Body of pancreas (tissue), 4 donors: ENCODE data around the gene PCDHGC3.

Experiments used
- POLR2A ChIP-seq, 3 donors: fragments of 450-650 bp; IDR thresholded peaks; one replicate each; pipeline ENCODE4 v1.6.1; 2016; ENCODE audit warnings: antibody characterized with exemption in 3 of 3, mild to moderate bottlenecking in 2 of 3
- TF ChIP-seq, protein P1 (sequence below), 7 experiments: fragments of 450-650 bp in 4 of 7; fragments of 200-600 bp in 3 of 7; sonication (generic) in 3 of 7; IDR thresholded peaks; one replicate each; pipeline ENCODE4 v1.5.1; 2016 to 2019; ENCODE audit warnings: antibody characterized with exemption in 7 of 7

DNA sequence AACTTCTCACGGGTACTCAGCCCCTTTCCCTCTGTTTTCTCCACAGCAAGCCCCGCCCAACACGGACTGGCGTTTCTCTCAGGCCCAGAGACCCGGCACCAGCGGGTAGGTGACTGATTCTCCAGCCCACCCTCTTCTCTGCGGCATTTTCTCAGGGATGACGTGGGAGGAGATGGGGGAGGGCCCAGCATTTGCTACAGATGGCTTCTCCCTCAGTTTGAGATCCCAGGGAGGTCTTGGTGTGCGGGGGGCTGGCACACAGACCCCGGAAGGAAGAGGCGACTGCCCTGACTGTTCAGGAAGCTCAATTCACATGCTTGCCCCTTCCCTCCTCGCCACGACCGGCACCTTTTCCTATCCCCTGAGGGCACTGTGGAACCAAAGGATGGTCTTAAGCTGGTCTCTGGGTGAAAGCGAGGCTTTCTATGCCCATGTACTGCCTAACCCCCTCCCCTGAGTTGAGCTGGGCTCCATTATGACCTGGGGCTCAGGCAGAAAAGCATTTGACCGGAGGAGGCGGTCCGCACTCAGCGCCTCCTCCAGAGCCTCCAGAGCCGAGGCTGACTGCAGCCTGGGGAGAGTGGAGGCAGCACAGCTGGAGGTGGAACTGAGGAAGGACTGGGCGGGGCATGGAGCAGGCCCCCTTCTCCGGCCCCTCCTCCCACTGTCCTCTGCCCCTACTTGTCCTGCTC, 19.1 kb downstream of the PCDHGC3 start:
- no peak for TF ChIP-seq POLR2A (IDR thresholded peaks at IDR 0.05)
- TF ChIP-seq, protein P1, sequence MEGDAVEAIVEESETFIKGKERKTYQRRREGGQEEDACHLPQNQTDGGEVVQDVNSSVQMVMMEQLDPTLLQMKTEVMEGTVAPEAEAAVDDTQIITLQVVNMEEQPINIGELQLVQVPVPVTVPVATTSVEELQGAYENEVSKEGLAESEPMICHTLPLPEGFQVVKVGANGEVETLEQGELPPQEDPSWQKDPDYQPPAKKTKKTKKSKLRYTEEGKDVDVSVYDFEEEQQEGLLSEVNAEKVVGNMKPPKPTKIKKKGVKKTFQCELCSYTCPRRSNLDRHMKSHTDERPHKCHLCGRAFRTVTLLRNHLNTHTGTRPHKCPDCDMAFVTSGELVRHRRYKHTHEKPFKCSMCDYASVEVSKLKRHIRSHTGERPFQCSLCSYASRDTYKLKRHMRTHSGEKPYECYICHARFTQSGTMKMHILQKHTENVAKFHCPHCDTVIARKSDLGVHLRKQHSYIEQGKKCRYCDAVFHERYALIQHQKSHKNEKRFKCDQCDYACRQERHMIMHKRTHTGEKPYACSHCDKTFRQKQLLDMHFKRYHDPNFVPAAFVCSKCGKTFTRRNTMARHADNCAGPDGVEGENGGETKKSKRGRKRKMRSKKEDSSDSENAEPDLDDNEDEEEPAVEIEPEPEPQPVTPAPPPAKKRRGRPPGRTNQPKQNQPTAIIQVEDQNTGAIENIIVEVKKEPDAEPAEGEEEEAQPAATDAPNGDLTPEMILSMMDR (IDR thresholded peaks at IDR 0.05) = no peak
